ENCODE measurements around the gene NUP85.

Gene NUP85

DNA sequence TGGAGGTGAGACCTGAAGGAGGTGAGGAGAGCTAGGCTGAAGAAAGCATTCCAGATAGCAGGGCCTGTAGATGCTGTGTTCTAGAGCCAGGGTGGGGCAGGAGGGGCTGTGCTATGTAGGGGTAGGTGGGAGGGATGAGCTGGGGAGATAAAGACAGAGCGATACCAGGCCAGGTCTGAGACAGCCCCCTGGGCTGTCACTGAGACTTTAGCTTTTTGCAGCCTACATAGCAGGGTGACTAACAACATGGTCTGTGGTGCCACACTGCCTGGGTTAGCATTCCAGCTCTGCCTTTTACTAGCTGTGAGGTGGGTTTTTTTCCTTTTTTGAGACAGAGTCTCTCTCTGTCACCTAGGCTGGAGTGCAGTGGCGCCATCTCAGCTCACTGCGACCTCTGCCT is 14.3 kb downstream of the NUP85 start:
- Histone ChIP-seq H3K36me3 (ENCODE audit: insufficient read depth, insufficient read length, low read length) (peaks cover 84% of the 10 kb centered on the region), H3K9me3 (ENCODE audit: insufficient read depth, low read length) (no peaks in the 10 kb centered on the region), H3K4me3 (ENCODE audit: insufficient read length, low read depth) (no peak overlapping the region), H3K4me1 (ENCODE audit: insufficient read depth, insufficient read length) (no peaks in the 10 kb centered on the region), H3K9ac (ENCODE audit: insufficient read length, low read depth) (no peak overlapping the region), H3K27me3 (ENCODE audit: insufficient read depth, insufficient read length) (no peaks in the 10 kb centered on the region)
- TF ChIP-seq YY1 (IDR thresholded peaks at IDR 0.05; ENCODE audit: insufficient read depth, insufficient read length) (no peak), SUZ12 (IDR thresholded peaks at IDR 0.05; ENCODE audit: extremely low read depth, insufficient read depth, insufficient read length) (no peak), ZNF274 (IDR thresholded peaks at IDR 0.05; ENCODE audit: low read depth, low read length) (no peak)
- no peak for DNase-seq (ENCODE audit: low read depth, low spot score)

DNA sequence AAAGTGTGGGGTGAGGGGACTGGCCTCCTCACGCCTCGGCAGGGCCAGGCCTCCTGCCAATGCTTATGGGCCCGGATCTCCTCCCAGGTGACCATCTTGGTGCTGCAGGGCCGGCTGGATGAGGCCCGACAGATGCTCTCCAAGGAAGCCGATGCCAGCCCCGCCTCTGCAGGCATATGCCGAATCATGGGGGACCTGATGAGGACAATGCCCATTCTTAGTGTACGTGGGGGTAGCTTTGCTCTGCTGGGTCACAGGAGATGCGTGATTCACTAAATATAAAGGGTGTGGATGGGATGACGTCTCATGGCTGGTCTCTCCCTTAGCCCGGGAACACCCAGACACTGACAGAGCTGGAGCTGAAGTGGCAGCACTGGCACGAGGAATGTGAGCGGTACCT is 19.5 kb downstream of the NUP85 start:
- Histone ChIP-seq H3K27me3 (ENCODE audit: insufficient read depth, insufficient read length) (no peaks in the 10 kb centered on the region), H3K9ac (ENCODE audit: insufficient read length, low read depth) (no peak overlapping the region), H3K4me3 (ENCODE audit: insufficient read length, low read depth) (no peak overlapping the region), H3K9me3 (ENCODE audit: insufficient read depth, low read length) (no peaks in the 10 kb centered on the region), H3K36me3 (ENCODE audit: insufficient read depth, insufficient read length, low read length) (peaks cover 82% of the 10 kb centered on the region), H3K4me1 (ENCODE audit: insufficient read depth, insufficient read length) (no peaks in the 10 kb centered on the region)
- TF ChIP-seq ZNF274 (IDR thresholded peaks at IDR 0.05; ENCODE audit: low read depth, low read length), result no peak
- TF ChIP-seq SUZ12 (IDR thresholded peaks at IDR 0.05; ENCODE audit: extremely low read depth, insufficient read depth, insufficient read length), result no peak
- TF ChIP-seq YY1 (IDR thresholded peaks at IDR 0.05; ENCODE audit: insufficient read depth, insufficient read length), result no peak
- DNase-seq (ENCODE audit: low read depth, low spot score), result no peak

DNA sequence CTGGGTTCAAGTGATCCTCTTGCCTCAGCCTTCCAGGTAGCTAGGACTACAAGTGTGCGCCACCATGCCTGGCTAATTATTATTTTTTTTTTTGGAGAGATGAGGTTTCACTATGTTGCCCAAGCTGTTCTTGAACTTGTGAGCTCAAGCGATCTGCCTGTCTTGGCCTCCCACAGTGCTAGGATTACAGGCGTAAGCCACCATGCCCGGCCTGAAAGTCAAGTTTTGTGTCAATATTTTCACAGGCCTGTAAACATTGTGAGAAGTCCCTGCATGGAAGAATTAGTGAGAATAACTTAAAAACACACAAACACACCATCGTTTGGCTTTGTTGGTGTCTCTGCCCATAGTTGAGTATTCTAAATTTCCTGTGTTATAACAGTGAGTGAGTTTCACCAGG is 22.2 kb downstream of the NUP85 start:
- peaks cover 92% of the 10 kb centered on the region for H3K36me3 ChIP-seq (ENCODE audit: insufficient read depth, insufficient read length, low read length)
- TF ChIP-seq ZNF274 (IDR thresholded peaks at IDR 0.05; ENCODE audit: low read depth, low read length) (no peak), SUZ12 (IDR thresholded peaks at IDR 0.05; ENCODE audit: extremely low read depth, insufficient read depth, insufficient read length) (no peak), YY1 (IDR thresholded peaks at IDR 0.05; ENCODE audit: insufficient read depth, insufficient read length) (no peak)

DNA sequence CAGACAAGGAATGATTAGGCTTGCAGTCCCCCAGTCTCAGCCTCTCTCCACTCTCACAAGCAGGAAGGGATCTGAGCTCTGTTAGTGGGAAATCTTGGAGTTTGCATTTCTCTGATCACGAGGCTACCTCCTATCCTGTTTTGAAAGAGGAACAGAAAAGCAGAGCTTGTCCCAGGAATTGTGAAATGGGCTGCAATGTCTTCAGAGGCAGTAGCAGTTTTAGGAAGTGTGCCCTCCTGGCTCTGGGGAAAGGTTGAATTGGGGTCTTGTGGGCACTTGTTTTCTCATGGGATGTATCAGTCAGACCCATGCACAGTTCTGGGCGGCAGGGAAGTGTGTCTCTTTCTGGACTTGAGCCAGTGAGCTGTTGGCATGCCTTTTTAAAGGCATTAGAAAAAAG is 22.8 kb downstream of the NUP85 start:
- DNase-seq (ENCODE audit: low read depth, low spot score), result no peak
- no peak for TF ChIP-seq ZNF274 (IDR thresholded peaks at IDR 0.05; ENCODE audit: low read depth, low read length)
- TF ChIP-seq YY1 (IDR thresholded peaks at IDR 0.05; ENCODE audit: insufficient read depth, insufficient read length), result no peak
- no peak for TF ChIP-seq SUZ12 (IDR thresholded peaks at IDR 0.05; ENCODE audit: extremely low read depth, insufficient read depth, insufficient read length)
- H3K4me1 ChIP-seq (ENCODE audit: insufficient read depth, insufficient read length), result no peaks in the 10 kb centered on the region
- peaks cover 91% of the 10 kb centered on the region for H3K36me3 ChIP-seq (ENCODE audit: insufficient read depth, insufficient read length, low read length)
- H3K27me3 ChIP-seq (ENCODE audit: insufficient read depth, insufficient read length), result no peaks in the 10 kb centered on the region
- H3K9ac ChIP-seq (ENCODE audit: insufficient read length, low read depth), result no peak overlapping the region
- H3K9me3 ChIP-seq (ENCODE audit: insufficient read depth, low read length), result no peaks in the 10 kb centered on the region
- no peak overlapping the region for H3K4me3 ChIP-seq (ENCODE audit: insufficient read length, low read depth)

More for the DNA sequence above, 22.2 kb downstream of the NUP85 start:
- H3K9me3 ChIP-seq (ENCODE audit: insufficient read depth, low read length), result no peaks in the 10 kb centered on the region
- H3K4me3 ChIP-seq (ENCODE audit: insufficient read length, low read depth), result no peak overlapping the region
- no peak overlapping the region for H3K9ac ChIP-seq (ENCODE audit: insufficient read length, low read depth)
- no peaks in the 10 kb centered on the region for H3K27me3 ChIP-seq (ENCODE audit: insufficient read depth, insufficient read length)
- no peaks in the 10 kb centered on the region for H3K4me1 ChIP-seq (ENCODE audit: insufficient read depth, insufficient read length)
- no peak for DNase-seq (ENCODE audit: low read depth, low spot score)

DNA sequence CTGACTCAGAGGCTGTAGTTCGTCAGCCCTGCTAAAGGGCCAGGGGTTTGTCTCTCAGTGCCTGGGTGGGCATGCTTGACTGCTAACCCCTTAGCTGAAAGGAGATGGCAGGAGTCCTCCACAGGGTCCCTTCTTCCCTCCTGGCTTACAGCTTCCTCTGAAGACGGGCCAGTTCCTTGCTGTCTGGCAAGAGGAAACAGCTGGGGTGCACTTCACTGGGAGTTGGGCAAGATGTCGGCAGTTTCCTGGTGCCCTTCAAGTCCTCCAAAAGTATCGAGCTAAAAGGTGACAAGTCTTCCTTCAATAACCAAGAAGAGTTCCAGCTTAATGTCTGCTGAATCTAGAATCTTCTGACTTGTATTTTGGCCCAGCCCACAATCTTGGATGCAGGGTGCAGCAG is 23.4 kb downstream of the NUP85 start:
- no peaks in the 10 kb centered on the region for H3K27me3 ChIP-seq (ENCODE audit: insufficient read depth, insufficient read length)
- no peaks in the 10 kb centered on the region for H3K4me1 ChIP-seq (ENCODE audit: insufficient read depth, insufficient read length)
- H3K4me3 ChIP-seq (ENCODE audit: insufficient read length, low read depth), result no peak overlapping the region
- DNase-seq (ENCODE audit: low read depth, low spot score), result no peak
- H3K9me3 ChIP-seq (ENCODE audit: insufficient read depth, low read length), result no peaks in the 10 kb centered on the region
- peaks cover 87% of the 10 kb centered on the region for H3K36me3 ChIP-seq (ENCODE audit: insufficient read depth, insufficient read length, low read length)
- H3K9ac ChIP-seq (ENCODE audit: insufficient read length, low read depth), result no peak overlapping the region
- TF ChIP-seq SUZ12 (IDR thresholded peaks at IDR 0.05; ENCODE audit: extremely low read depth, insufficient read depth, insufficient read length) (no peak), YY1 (IDR thresholded peaks at IDR 0.05; ENCODE audit: insufficient read depth, insufficient read length) (no peak), ZNF274 (IDR thresholded peaks at IDR 0.05; ENCODE audit: low read depth, low read length) (no peak)

DNA sequence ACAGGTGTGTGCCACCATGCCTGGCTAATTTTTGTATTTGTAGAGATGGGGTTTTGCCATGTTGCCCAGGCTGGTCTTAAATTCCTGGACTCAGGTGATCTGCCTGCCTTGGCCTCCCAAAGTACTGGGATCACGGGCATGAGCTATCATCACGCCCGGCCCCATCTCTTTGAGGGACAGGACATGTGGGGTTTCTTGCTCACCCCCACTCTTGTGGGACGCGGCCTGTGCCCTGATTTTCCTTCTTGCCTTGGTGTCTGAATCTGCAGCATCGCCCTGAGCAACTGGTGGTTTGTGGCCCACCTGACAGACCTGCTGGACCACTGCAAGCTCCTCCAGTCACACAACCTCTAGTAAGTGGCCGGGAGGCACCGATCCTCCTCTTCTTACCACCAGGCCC is 25.6 kb downstream of the NUP85 start:
- H3K4me1 ChIP-seq (ENCODE audit: insufficient read depth, insufficient read length), result no peaks in the 10 kb centered on the region
- no peak for DNase-seq (ENCODE audit: low read depth, low spot score)
- H3K27me3 ChIP-seq (ENCODE audit: insufficient read depth, insufficient read length), result no peaks in the 10 kb centered on the region
- no peak overlapping the region for H3K9ac ChIP-seq (ENCODE audit: insufficient read length, low read depth)
- no peak for TF ChIP-seq SUZ12 (IDR thresholded peaks at IDR 0.05; ENCODE audit: extremely low read depth, insufficient read depth, insufficient read length)
- no peak for TF ChIP-seq YY1 (IDR thresholded peaks at IDR 0.05; ENCODE audit: insufficient read depth, insufficient read length)
- no peak for TF ChIP-seq ZNF274 (IDR thresholded peaks at IDR 0.05; ENCODE audit: low read depth, low read length)
- no peaks in the 10 kb centered on the region for H3K9me3 ChIP-seq (ENCODE audit: insufficient read depth, low read length)
- no peak overlapping the region for H3K4me3 ChIP-seq (ENCODE audit: insufficient read length, low read depth)
- peaks cover 89% of the 10 kb centered on the region for H3K36me3 ChIP-seq (ENCODE audit: insufficient read depth, insufficient read length, low read length)

DNA sequence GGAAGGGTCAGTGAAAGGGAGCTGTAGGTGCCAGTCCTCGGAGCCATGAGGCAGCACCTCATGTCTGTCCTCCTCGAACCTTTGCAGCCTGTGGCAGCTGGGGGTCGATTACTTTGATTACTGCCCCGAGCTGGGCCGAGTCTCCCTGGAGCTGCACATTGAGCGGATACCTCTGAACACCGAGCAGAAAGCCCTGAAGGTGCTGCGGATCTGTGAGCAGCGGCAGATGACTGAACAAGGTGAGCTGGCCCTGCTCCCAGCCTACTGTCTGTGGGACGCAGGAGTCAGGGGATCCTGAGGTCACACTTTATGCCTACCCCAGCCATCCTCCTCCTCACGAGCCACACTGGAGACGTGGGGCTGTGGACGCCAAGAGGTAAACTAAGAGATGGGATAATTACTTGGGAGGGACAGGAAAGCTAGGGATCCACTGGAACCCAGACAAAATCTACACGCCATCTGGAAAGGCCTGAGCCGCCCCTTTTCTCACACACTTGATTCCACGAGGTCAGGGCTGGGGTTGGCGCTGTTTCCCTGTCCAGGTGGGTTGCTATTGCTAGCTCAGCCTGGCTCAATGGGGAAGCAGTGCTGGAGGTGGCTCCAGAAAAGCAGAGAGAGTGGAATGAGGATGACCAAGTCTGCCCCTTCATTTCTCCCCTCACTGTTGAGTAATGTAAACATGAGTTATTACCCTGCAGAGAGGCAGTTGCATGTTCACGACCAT is 26.4 kb downstream of the NUP85 start:
- no peaks in the 10 kb centered on the region for H3K4me1 ChIP-seq (ENCODE audit: insufficient read depth, insufficient read length)
- TF ChIP-seq ZNF274 (IDR thresholded peaks at IDR 0.05; ENCODE audit: low read depth, low read length) (no peak), YY1 (IDR thresholded peaks at IDR 0.05; ENCODE audit: insufficient read depth, insufficient read length) (no peak), SUZ12 (IDR thresholded peaks at IDR 0.05; ENCODE audit: extremely low read depth, insufficient read depth, insufficient read length) (no peak)
- no peaks in the 10 kb centered on the region for H3K9me3 ChIP-seq (ENCODE audit: insufficient read depth, low read length)
- no peak for DNase-seq (ENCODE audit: low read depth, low spot score)
- H3K9ac ChIP-seq (ENCODE audit: insufficient read length, low read depth), result no peak overlapping the region
- peaks cover 89% of the 10 kb centered on the region for H3K36me3 ChIP-seq (ENCODE audit: insufficient read depth, insufficient read length, low read length)
- no peaks in the 10 kb centered on the region for H3K27me3 ChIP-seq (ENCODE audit: insufficient read depth, insufficient read length)
- H3K4me3 ChIP-seq (ENCODE audit: insufficient read length, low read depth), result no peak overlapping the region
